Hematopoietic multipotent progenitor cell (in vitro differentiated cells): Measurements from ENCODE around the gene MEI1. TPM values are rescaled to one million over a fixed set of nuclear protein-coding genes. Genes with fewer than 3 reads are reported as not detected.
A peak's percentile ranks its signal among the peaks of the same experiment; 100 is the strongest.

Experiments
- DNase-seq, 3 donors: peaks; one replicate each; pipeline ENCODE4 v3.0.0-alpha.2; 2011 to 2015; ENCODE audit warnings: low read depth in 2 of 3, low spot score in 2 of 3
- total RNA-seq: library from RNA; depleted of rRNA; stranded (reverse); fragments of >200 nt; gene quantifications from one replicate; pipeline ENCODE4 v1.2.3, GENCODE V29; 2012

Gene MEI1
- total RNA-seq, 1 donor: 16.2 TPM

GRCh38 chr22:41816871-41817270, 117.6 kb downstream of the MEI1 start:
- DNase-seq: no peak

- DNase-seq: no peak
These were observed 118.7 kb downstream of the MEI1 start for GRCh38 chr22:41818011-41818410.

- no peak for DNase-seq
These were observed 119.3 kb downstream of the MEI1 start for GRCh38 chr22:41818596-41818995.

GRCh38 chr22:41819257-41819656, 120.0 kb downstream of the MEI1 start:
- no peak for DNase-seq

GRCh38 chr22:41820447-41820846, 121.1 kb downstream of the MEI1 start:
- DNase-seq: no peak

GRCh38 chr22:41821471-41822316, 122.4 kb downstream of the MEI1 start:
- no peak for DNase-seq

GRCh38 chr22:41822317-41823057, 123.2 kb downstream of the MEI1 start:
- DNase-seq: peak in 2 of 3 donors; percentile 75 to 86

- DNase-seq: no peak
These were observed 124.5 kb downstream of the MEI1 start for GRCh38 chr22:41823797-41824196.

- DNase-seq: no peak
These were observed 126.1 kb downstream of the MEI1 start for GRCh38 chr22:41825376-41825775.

GRCh38 chr22:41826021-41826420, 126.7 kb downstream of the MEI1 start:
- DNase-seq: no peak

GRCh38 chr22:41826430-41827383, 127.4 kb downstream of the MEI1 start:
- no peak for DNase-seq

- no peak for DNase-seq
These were observed 128.4 kb downstream of the MEI1 start for GRCh38 chr22:41827671-41828070.

GRCh38 chr22:41828516-41828915, 129.2 kb downstream of the MEI1 start:
- DNase-seq: no peak

GRCh38 chr22:41830174-41830573, 130.9 kb downstream of the MEI1 start:
- DNase-seq: peak in 2 of 3 donors; percentile 48 to 76

GRCh38 chr22:41831383-41831782, 132.1 kb downstream of the MEI1 start:
- peak in 2 of 3 donors; percentile 40 to 66 for DNase-seq

GRCh38 chr22:41831828-41832552, 132.7 kb downstream of the MEI1 start:
- DNase-seq: no peak

- peak; percentile 93 to 100 (median 99) for DNase-seq
These were observed 133.5 kb downstream of the MEI1 start, which contains the start of gene SREBF2 for GRCh38 chr22:41832553-41833368. SREBF2 (plus strand) TSS chr22:41833105; CDS start chr22:41833271, 166 bp downstream.

- peak in 2 of 3 donors; percentile 19 to 48 for DNase-seq
These were observed 134.2 kb downstream of the MEI1 start for GRCh38 chr22:41833369-41834004.
